GM23248 (cell line): ENCODE results near the gene ATF6.

ENCODE experiments used
- EZH2 ChIP-seq: fragments of 200-600 bp; sonication (generic); IDR thresholded peaks from 2 replicates; pipeline ENCODE4 v1.6.1; 2018; ENCODE audit warnings: antibody characterized with exemption, mild to moderate bottlenecking; ENCODE audit not compliant: insufficient read depth, poor library complexity, severe bottlenecking
- EZH2phosphoT487 ChIP-seq: fragments of 200-600 bp; sonication (generic); IDR thresholded peaks from 2 replicates; pipeline ENCODE4 v1.6.1; 2018; ENCODE audit warnings: antibody characterized with exemption, moderate library complexity, mild to moderate bottlenecking, low read depth; ENCODE audit not compliant: insufficient read depth

DNA sequence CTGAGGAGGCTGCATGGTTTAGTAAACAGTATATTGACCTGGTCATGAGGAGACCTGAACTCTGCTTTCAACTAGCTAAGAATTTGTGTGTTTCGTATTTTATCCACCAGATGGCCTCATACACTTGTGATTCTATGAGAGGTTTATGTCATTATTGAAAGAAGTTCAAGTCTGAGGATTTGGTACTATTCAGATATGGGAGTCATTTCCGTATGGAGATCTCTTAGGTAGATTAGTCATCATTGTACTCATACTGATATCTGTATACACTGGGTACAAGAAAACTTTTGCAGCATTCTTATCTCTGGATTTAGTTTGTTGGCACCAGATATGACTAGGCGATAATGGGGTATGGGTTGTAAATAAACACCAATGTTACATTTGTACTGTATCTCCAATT is 26.6 kb downstream of the ATF6 start:
- TF ChIP-seq EZH2 = no peak
- no peak for TF ChIP-seq EZH2phosphoT487
